Measurements from ENCODE around the gene RGR.

DNA sequence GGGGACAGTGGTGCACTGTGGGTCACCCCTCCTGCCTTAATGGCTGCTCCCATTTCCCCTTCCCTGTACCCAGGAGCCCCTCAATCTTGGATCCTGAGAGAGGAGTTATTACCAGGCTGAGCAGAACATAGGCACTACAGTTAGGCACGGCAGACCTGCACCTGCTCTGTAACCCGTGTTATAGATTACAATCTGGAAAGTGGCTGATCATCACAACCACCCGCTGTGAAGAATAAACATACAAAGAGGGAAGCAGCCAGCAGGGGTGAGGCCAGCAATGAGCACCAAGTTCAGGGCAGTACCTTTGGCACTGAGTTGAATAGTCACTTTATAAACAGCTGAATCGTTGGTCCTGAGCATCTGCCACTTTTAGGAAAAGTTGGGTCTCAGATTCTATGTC, 48.8 kb upstream of the RGR start:
- TF ChIP-seq, protein P1, sequence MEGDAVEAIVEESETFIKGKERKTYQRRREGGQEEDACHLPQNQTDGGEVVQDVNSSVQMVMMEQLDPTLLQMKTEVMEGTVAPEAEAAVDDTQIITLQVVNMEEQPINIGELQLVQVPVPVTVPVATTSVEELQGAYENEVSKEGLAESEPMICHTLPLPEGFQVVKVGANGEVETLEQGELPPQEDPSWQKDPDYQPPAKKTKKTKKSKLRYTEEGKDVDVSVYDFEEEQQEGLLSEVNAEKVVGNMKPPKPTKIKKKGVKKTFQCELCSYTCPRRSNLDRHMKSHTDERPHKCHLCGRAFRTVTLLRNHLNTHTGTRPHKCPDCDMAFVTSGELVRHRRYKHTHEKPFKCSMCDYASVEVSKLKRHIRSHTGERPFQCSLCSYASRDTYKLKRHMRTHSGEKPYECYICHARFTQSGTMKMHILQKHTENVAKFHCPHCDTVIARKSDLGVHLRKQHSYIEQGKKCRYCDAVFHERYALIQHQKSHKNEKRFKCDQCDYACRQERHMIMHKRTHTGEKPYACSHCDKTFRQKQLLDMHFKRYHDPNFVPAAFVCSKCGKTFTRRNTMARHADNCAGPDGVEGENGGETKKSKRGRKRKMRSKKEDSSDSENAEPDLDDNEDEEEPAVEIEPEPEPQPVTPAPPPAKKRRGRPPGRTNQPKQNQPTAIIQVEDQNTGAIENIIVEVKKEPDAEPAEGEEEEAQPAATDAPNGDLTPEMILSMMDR (conservative IDR thresholded peaks at IDR 0.05): no peak
- TF ChIP-seq ZFX (IDR thresholded peaks at IDR 0.05): no peak
